SH-SY5Y (cell line): Measurements from ENCODE around the gene MIGA1.

Experiments used
- GATA2 ChIP-seq: IDR thresholded peaks from 2 replicates; pipeline ENCODE4 v1.6.1; 2011; ENCODE audit warnings: mild to moderate bottlenecking, low read depth, low read length
- GATA3 ChIP-seq: IDR thresholded peaks from 2 replicates; pipeline ENCODE4 v1.6.1; 2011; ENCODE audit warnings: low read depth, mild to moderate bottlenecking, low read length, moderate library complexity

MIGA1 gene

DNA sequence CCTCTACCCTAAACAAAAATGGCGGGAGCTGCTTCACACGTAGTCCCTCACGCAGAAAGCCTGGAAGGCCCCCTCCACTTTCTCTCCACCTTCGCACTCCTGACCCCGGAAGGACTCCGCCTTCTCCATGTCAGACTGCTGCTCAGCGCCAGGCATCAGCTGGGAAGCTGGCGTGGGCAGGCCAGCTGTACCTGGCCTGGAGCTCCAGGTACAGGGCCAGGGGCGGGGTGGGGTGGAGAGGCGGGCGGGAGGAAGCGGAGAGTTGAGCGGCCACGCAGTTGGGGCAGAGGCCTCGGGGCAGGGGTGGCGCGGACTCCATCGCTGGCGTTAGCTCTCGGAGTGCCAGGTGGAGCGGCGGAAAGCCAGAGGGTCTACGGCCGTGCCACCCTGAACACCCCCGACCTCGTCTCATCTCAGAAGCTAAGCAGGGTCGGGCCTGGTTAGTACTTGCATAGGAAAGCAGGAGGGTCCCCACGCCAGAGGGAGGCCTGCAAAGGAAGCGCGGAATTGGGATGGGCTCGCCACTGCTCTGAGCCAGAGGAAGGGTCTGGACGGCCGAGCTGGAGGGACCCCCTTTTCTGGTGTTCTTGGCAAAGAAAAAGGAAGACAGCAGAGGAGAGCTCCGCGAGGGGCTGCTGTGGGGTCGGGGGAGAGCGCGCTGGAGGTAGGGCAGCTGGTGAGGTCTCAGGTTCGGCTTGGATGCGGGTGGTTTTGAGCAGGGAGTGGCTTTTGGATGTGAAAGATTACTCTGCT lies at the start of gene MIGA1:
Gene MIGA1, plus strand, starts transcription at position 121 of the 753 bp plus-strand sequence. CDS start 3,604 bp downstream, outside the sequence.
- TF ChIP-seq GATA3 (no peak), GATA2 (no peak)

GRCh38 chr1:77732090-77732489 lies 47.4 kb upstream of the MIGA1 start:
- TF ChIP-seq GATA3 (no peak), GATA2 (no peak)

- TF ChIP-seq GATA2: no peak
- TF ChIP-seq GATA3: no peak
Measured at GRCh38 chr1:77739235-77739634, 40.2 kb upstream of the MIGA1 start.

- TF ChIP-seq GATA3 (no peak), GATA2 (no peak)
Measured at GRCh38 chr1:77741316-77741715, 38.1 kb upstream of the MIGA1 start.

DNA sequence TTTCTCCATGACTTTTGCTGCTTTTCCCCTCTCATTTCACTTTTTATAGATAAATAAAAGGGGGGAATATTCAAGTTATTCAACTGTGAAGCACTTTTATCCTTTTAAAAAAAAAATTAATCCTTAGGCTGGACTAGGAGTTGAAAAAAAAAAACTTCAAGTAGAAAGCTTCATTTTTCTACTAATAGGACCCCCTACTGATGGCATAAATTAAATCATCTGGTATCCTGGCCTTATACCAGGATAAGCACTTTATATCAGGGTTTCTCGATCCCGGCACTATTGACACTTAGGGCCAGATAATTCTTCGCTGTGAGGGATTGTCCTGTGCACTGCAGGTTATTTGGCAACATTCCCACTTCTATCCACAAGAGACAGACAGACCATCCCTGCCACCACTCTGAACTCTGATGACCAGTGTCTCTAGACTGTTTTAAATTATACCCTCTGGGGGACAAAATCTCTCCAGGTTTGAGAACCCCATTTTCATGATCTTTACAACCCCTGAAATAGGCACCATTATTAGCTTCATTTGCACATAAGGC lies 37.4 kb upstream of the MIGA1 start:
- TF ChIP-seq GATA3: no peak
- no peak for TF ChIP-seq GATA2

DNA sequence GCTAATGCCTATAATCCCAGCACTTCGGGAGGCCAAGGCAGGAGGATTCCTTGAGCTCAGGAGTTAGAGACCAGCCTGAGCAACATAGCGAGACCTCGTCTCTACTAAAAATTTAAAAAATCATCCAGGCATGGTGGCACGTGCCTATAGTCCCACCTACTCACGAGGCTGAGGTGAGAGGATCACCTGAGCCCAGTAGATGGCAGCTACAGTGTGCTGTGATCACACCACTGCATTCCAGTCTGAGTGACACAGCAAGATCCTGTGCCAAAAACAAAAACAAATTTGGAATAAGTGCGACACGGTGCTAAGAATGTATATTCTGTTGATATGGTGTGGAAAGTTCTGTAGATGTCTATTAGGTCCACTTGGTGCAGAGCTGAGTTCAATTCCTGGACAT lies 34.9 kb upstream of the MIGA1 start:
- TF ChIP-seq GATA2 (no peak), GATA3 (no peak)

GRCh38 chr1:77756052-77756754 lies 23.2 kb upstream of the MIGA1 start:
- TF ChIP-seq GATA3 (no peak), GATA2 (no peak)

GRCh38 chr1:77757066-77757584 lies 22.3 kb upstream of the MIGA1 start:
- TF ChIP-seq GATA2 (no peak), GATA3 (no peak)

DNA sequence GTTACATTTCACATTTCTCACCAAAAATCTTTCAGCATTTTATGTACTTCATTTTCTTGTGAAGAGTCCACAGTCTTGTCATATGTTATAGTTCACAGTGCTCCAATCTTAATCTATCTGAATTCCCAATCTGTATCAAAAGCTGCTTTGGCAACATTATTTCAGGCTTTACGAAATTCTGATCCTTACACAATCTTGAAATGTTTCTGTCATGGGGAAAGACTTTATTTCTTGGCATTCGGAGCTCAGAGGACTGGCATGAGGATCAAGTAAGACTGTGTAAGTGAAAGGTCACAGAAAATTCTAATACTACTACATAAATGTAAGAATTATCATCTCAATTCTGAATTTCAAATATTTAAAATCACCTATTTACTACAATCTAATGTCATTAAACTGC lies 21.8 kb upstream of the MIGA1 start:
- TF ChIP-seq GATA2 (no peak), GATA3 (no peak)

GRCh38 chr1:77759071-77760028 lies 20.1 kb upstream of the MIGA1 start, which contains the start of gene USP33:
USP33 (minus strand) TSS chr1:77759852; CDS start chr1:77741697, 18,155 bp downstream.
- TF ChIP-seq GATA2: no peak
- TF ChIP-seq GATA3: no peak

GRCh38 chr1:77762072-77762476 lies 17.4 kb upstream of the MIGA1 start:
- TF ChIP-seq GATA3 (no peak), GATA2 (no peak)

- no peak for TF ChIP-seq GATA3
- TF ChIP-seq GATA2: no peak
Measured at GRCh38 chr1:77768006-77768405, 11.4 kb upstream of the MIGA1 start.

- TF ChIP-seq GATA3 (no peak), GATA2 (no peak)
Measured at GRCh38 chr1:77776007-77776700, 3.3 kb upstream of the MIGA1 start.
